DND-41 (cell line): ENCODE data around the gene JARID2.

Source experiments
- ATAC-seq: fragments of 200-7000 bp; cut with Tn5 transposase; 3 replicates; pipeline ENCODE4 v1.9.1; 2021; ENCODE audit warnings: low read depth; ENCODE audit not compliant: insufficient read depth
- DNase-seq: peaks from one replicate; pipeline ENCODE4 v3.0.0-alpha.2; 2020
- H2AFZ ChIP-seq: 2 replicates; pipeline ENCODE4 v1.6.0; 2012; ENCODE audit warnings: low read depth, low read length
- H3K27ac ChIP-seq: 2 replicates; pipeline ENCODE4 v1.5.1; 2012; ENCODE audit warnings: low read length, inconsistent platforms
- H3K27me3 ChIP-seq: fragments of 200-600 bp; sonication (generic); 2 replicates; pipeline ENCODE4 v1.6.0; 2012; ENCODE audit warnings: low read length, mild to moderate bottlenecking, inconsistent platforms; ENCODE audit not compliant: insufficient read depth, poor library complexity
- H3K36me3 ChIP-seq: 2 replicates; pipeline ENCODE4 v1.5.1; 2012; ENCODE audit warnings: low read length, inconsistent platforms; ENCODE audit not compliant: insufficient read depth
- H3K4me1 ChIP-seq: 2 replicates; pipeline ENCODE4 v1.5.1; 2012; ENCODE audit warnings: mild to moderate bottlenecking, low read length; ENCODE audit not compliant: insufficient read depth
- H3K4me2 ChIP-seq: 2 replicates; pipeline ENCODE4 v1.6.0; 2012; ENCODE audit warnings: mild to moderate bottlenecking, moderate library complexity, low read length, inconsistent platforms; ENCODE audit not compliant: insufficient read depth
- H3K4me3 ChIP-seq, 2 experiments: fragments of 200-600 bp in 1 of 2; shearing (Covaris generic) in 1 of 2; 2 replicates each; pipeline ENCODE4 v1.5.1; 2012 to 2016; ENCODE audit warnings: inconsistent platforms in 2 of 2, low read length in 2 of 2, mild to moderate bottlenecking in 2 of 2, low read depth in 1 of 2, moderate library complexity in 1 of 2
- H3K79me2 ChIP-seq: 2 replicates; pipeline ENCODE4 v1.6.0; 2012; ENCODE audit warnings: low read length, inconsistent platforms; ENCODE audit not compliant: insufficient read depth
- H3K9ac ChIP-seq: 2 replicates; pipeline ENCODE4 v1.6.0; 2012; ENCODE audit warnings: low read depth, mild to moderate bottlenecking, inconsistent platforms, low read length, moderate library complexity
- H3K9me3 ChIP-seq: 2 replicates; pipeline ENCODE4 v1.5.1; 2012; ENCODE audit warnings: low read length, moderate library complexity, mild to moderate bottlenecking, inconsistent platforms; ENCODE audit not compliant: insufficient read depth, severe bottlenecking
- H4K20me1 ChIP-seq: 2 replicates; pipeline ENCODE4 v1.6.0; 2012; ENCODE audit warnings: low read length; ENCODE audit not compliant: insufficient read depth
- CTCF ChIP-seq: IDR thresholded peaks from 2 replicates; pipeline ENCODE4 v1.5.1; 2012; ENCODE audit warnings: borderline replicate concordance, low read length, moderate library complexity, mild to moderate bottlenecking; ENCODE audit not compliant: poor library complexity, severe bottlenecking; ENCODE audit errors: extremely low read depth
- EZH2 ChIP-seq: IDR thresholded peaks from 3 replicates; pipeline ENCODE4 v1.6.1; 2012; ENCODE audit warnings: borderline replicate concordance, low read depth, mild to moderate bottlenecking, moderate library complexity, low read length, inconsistent platforms; ENCODE audit not compliant: severe bottlenecking

The JARID2 gene

DNA sequence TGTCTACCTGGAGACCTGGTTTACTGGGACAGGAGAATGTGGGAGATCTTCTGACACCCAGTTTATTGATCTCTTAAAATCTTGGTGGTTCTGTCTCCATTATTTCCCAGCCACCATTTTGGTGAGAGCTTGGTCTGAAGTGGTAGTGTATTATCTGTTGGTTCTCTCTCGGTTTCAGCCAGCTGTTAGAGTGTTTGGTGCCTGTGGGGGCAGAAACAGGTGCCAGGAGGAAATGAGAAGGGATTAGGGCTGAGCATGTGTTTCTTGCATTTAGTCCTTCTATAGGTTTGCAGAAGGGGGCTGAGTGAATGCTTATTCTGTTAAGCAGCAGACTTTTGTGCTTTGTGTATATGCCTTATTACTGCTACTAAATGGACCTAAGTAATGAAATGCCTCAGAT lies 9.6 kb downstream of the JARID2 start:
- ATAC-seq: peak; percentile 84
- DNase-seq: peak; percentile 44
- Histone ChIP-seq H3K9me3 (no peaks in the 10 kb centered on the region), H3K4me2 (no peak overlapping the region; the same call in 1 of the 2 replicates), H3K27me3 (no peaks in the 10 kb centered on the region), H3K36me3 (no peaks in the 10 kb centered on the region), H3K4me3 (no peak overlapping the region), H2AFZ (no peak overlapping the region), H3K27ac (peak overlapping the region; percentile 65), H3K9ac (no peak overlapping the region), H3K4me1 (peaks cover 54% of the 10 kb centered on the region), H4K20me1 (peaks cover 30% of the 10 kb centered on the region), H3K79me2 (peaks cover 97% of the 10 kb centered on the region)
- TF ChIP-seq CTCF (no peak), EZH2 (no peak)

GRCh38 chr6:15255909-15256395 lies 10.1 kb downstream of the JARID2 start:
- H3K4me1 ChIP-seq: peaks cover 50% of the 10 kb centered on the region
- peaks cover 97% of the 10 kb centered on the region for H3K79me2 ChIP-seq
- DNase-seq (no peak), ATAC-seq (peak; percentile 13; the same call in 1 of the 3 replicates)
- TF ChIP-seq CTCF (no peak), EZH2 (no peak)
- no peaks in the 10 kb centered on the region for H3K27me3 ChIP-seq
- peaks cover 27% of the 10 kb centered on the region for H4K20me1 ChIP-seq
- H2AFZ ChIP-seq: no peak overlapping the region
- H3K36me3 ChIP-seq: no peaks in the 10 kb centered on the region
- peak overlapping the region; percentile 65 for H3K27ac ChIP-seq
- H3K4me2 ChIP-seq: no peak overlapping the region; the same call in 1 of the 2 replicates
- no peak overlapping the region for H3K4me3 ChIP-seq
- no peak overlapping the region for H3K9ac ChIP-seq
- H3K9me3 ChIP-seq: no peaks in the 10 kb centered on the region

DNA sequence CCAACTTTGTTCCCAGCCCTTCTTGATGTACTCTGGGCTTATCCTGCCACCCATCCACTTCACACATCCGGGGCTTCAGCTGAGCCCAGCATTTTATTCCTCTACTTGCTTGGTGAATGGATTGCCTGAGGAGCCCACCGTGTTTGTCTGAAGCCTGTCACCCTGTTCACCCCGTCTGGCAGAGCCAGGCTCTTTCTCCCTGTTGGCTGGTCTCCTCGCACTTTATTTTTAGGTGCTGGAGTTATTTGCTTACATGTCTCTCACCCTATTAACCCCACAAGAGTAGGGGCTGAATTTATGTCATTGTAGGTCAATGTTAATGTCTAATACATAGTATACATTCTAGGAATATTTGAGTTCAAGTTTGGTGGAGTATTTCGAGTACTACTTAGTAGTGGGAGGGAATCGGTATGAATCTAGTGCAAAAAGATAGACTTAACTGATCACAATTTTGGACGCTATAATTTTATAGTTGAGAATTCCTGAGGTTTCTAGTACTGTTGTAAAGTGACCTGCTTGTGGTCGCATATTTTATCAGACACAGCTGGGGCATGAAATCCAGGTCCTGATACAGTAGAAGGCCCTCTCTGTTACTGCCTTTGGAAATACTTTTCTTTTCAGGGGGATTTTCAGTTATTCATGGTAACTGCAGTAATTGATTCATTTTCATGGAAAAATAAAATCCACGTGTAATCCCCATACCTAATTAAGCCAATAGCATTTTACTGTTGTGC lies 10.8 kb downstream of the JARID2 start:
- Histone ChIP-seq H2AFZ (no peak overlapping the region), H3K27ac (0 out of 2 replicates have a peak overlapping the region, but pooled peaks have one; percentile 20), H3K79me2 (peaks cover 98% of the 10 kb centered on the region), H3K36me3 (no peaks in the 10 kb centered on the region), H3K4me3 (no peak overlapping the region), H3K9me3 (no peaks in the 10 kb centered on the region), H3K4me1 (peaks cover 43% of the 10 kb centered on the region), H3K27me3 (no peaks in the 10 kb centered on the region), H3K4me2 (no peak overlapping the region), H3K9ac (no peak overlapping the region), H4K20me1 (peaks cover 22% of the 10 kb centered on the region)
- ATAC-seq (no peak), DNase-seq (no peak)
- no peak for TF ChIP-seq EZH2
- no peak for TF ChIP-seq CTCF
